Stomach smooth muscle (tissue), 2 donors: ENCODE data around the gene FOXJ3.

ENCODE experiments used
- H3K27ac ChIP-seq: one replicate; pipeline ENCODE4 v1.7.0; 2013; ENCODE audit warnings: mild to moderate bottlenecking, low read length, inconsistent platforms
- H3K27me3 ChIP-seq, 2 donors: one replicate each; pipeline ENCODE4 v1.7.0; 2013; ENCODE audit warnings: low read length in 2 of 2; ENCODE audit not compliant: insufficient read depth in 2 of 2, control insufficient read depth in 1 of 2
- H3K36me3 ChIP-seq, 2 donors: one replicate each; pipeline ENCODE4 v1.7.0; 2013; ENCODE audit warnings: low read length in 2 of 2; ENCODE audit not compliant: control insufficient read depth in 2 of 2, insufficient read depth in 2 of 2
- H3K4me1 ChIP-seq: one replicate; pipeline ENCODE4 v1.7.0; 2013; ENCODE audit warnings: low read length; ENCODE audit not compliant: control insufficient read depth, insufficient read depth
- H3K4me3 ChIP-seq, 2 donors: one replicate each; pipeline ENCODE4 v1.7.0; 2013; ENCODE audit warnings: low read length in 2 of 2
- H3K9ac ChIP-seq, 2 donors: one replicate each; pipeline ENCODE4 v1.7.0; 2013; ENCODE audit warnings: low read length in 2 of 2, mild to moderate bottlenecking in 1 of 2
- H3K9me3 ChIP-seq, 2 donors: one replicate each; pipeline ENCODE4 v1.7.0; 2013; ENCODE audit warnings: low read length in 2 of 2; ENCODE audit not compliant: control insufficient read depth in 2 of 2
- donor health status: healthy.
- donor health status: Pancreatic carcinoma.

Gene FOXJ3

DNA sequence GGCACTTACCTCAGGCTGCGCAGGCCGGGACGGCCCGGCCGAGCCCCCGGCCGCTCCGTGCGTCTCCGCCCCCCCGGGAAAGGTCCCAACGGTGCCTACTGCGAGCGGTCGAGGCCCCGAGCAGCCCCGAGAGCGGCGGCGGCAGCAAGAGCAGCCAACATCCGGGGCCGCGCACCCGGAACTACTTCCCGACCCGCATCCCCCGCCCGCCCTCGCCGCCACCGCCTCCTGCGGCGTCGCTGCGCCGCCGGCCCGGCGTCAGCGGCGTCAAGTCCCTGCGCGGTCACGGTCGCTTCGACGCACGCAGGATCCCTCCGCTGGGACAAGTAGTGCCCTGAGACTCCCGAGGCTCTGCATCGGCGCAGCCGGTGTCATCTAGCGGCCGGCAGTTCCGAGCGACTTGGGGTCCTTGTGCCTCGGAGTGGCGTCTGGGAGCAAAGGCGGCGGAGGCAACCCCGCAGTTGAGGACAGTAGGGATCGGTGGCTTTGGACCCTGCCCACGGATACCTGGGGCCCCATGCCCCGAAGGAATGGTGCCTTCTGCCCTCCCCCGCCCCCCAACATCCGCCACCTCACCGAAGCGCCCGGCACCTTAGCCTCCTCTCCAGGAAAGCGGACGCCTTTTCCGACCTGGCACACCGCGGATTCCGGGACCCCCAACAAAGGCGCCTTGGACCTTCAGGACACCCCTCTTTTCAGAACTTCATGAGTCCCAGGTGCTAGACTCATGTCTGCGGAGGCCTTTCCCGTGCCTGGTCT, at the start of gene FOXJ3:
FOXJ3 (minus strand) TSS at position 186 of the 759 bp plus-strand sequence. CDS start 24,142 bp downstream, outside the sequence.
- peaks cover 8% of the 10 kb centered on the region for H3K4me1 ChIP-seq
- no peaks in the 10 kb centered on the region for H3K27me3 ChIP-seq
- peak within 1 kb of the TSS; percentile 75 for H3K27ac ChIP-seq
- peak within 1 kb of the TSS; percentile 89 to 92 for H3K4me3 ChIP-seq
- H3K9ac ChIP-seq = peak within 1 kb of the TSS; percentile 87 to 89
- H3K9me3 ChIP-seq = no peaks in the 10 kb centered on the region
- no peaks in the 10 kb centered on the region for H3K36me3 ChIP-seq

DNA sequence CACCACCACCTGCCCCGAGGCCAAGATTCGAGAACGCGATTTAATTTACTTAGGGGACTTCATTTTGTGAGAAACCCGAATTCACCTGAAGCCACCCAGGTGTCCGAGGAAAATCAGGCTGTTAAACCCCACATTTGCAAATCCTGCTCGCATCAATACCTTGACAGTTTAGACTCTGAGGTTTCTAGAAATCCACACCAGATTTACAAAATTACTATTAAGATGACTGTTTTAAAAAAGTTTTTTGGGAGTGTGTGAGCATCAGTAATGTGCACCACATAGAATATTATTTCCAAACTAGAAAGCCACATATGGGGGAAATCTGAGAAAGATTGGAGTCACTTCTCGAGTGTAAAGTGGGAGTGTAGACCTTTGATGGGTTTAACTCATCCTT, 46.2 kb upstream of the FOXJ3 start:
- Histone ChIP-seq H3K4me1 (peaks cover 13% of the 10 kb centered on the region), H3K9me3 (no peaks in the 10 kb centered on the region), H3K36me3 (no peaks in the 10 kb centered on the region), H3K27ac (no peak overlapping the region), H3K9ac (peak overlapping the region; percentile 51 to 52), H3K4me3 (peak overlapping the region; percentile 70 to 78), H3K27me3 (no peaks in the 10 kb centered on the region)

DNA sequence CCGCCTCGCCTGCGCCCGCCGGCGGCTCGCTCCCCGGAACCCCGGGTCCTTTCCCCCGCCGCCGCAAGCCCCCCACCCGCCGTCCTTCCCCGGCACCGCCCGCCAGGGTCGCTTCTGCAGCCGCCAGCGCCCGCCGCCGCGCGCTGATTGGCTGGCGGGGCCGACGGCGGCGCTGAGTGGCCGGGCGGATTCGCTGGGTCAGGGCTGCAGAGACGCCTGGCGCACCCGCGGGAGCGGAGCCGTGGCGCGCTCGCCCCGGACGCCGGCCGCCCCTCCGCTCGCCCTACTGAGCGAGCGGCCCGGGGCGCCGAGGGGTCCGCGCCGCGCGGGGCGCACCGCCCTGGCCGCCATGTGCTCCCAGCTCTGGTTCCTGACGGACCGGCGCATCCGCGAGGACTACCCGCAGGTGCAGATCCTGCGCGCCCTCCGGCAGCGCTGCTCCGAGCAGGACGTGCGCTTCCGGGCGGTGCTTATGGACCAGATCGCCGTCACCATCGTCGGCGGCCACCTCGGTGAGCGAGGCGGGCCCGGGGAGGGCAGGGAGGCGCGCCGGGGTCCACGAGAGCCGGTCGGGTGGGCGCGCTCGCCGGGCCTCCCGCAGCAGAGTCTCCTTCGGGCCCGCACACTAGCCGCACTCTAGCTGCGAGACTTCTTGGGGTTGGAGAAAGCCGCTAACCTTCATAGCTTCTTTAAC, 45.7 kb upstream of the FOXJ3 start, which contains the start of gene RIMKLA:
RIMKLA (plus strand) TSS at position 207 of the 694 bp plus-strand sequence; CDS start at position 350, 143 bp downstream.
- Histone ChIP-seq H3K4me3 (peak within 1 kb of the TSS; percentile 70 to 78), H3K4me1 (peaks cover 13% of the 10 kb centered on the region), H3K9me3 (no peaks in the 10 kb centered on the region), H3K27me3 (no peaks in the 10 kb centered on the region), H3K27ac (peak within 1 kb of the TSS; percentile 18), H3K9ac (peak within 1 kb of the TSS; percentile 53 to 58), H3K36me3 (no peaks in the 10 kb centered on the region)

DNA sequence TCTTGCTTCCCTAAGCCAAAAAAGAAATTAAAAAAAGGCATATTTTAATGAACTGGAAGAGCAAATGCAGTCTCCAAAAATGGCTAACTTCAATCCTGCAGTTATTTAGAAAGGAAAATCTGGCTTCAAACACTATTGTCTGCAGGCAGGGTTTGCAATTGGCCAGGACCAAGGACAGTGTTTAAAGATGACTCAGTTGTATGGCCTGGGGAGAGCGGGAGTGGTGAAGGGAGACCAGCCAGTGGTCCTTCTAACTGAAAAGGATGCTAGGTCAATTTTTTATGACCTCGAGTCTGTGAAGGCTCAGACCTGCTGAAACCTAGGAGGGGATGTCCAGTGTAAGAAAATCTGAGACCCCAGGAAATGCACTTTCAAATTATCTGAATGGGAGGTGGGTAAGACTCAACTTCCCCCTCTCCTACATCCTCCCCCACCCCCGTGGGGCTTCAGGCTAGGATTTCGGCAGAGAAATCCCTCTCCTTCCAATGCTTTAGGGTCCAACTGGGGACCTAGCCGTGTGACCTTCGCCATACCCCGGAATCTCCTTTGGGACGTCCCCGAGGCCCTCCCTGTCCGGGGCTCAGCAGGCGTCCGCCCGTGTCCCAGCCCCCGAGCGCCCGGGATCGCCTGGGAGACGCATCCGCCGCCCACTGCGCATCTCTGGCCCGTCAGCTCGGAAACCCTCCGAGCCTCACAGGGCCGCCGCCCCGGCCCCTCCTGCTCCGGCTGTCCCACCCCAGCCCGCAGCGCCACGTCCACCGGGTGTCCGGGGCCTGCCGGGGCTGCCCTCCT, 45.0 kb upstream of the FOXJ3 start:
- H3K9me3 ChIP-seq = no peaks in the 10 kb centered on the region
- peak overlapping the region; percentile 57 to 78 for H3K4me3 ChIP-seq
- peaks cover 13% of the 10 kb centered on the region for H3K4me1 ChIP-seq
- no peaks in the 10 kb centered on the region for H3K36me3 ChIP-seq
- peak overlapping the region; percentile 18 for H3K27ac ChIP-seq
- H3K9ac ChIP-seq = peak overlapping the region; percentile 53 to 58
- H3K27me3 ChIP-seq = no peaks in the 10 kb centered on the region

DNA sequence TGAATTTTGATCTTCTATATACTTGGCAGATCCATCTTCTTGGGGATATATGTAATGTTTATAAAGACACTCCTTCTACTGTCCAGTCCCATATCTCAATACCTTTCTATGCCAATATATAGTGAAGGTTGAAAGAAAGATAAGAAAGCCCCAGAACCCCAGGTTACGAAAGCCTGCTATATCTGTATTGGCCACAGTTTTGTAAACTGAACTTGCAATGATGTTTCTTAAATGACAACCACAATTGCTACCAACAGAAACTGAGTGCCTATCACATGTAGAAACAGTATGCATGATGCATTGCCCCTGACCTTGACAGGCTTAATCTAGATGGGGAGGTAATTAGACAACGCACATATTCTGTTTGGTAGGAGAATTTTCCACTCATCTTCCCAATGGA, 37.8 kb upstream of the FOXJ3 start:
- Histone ChIP-seq H3K4me3 (no peak overlapping the region), H3K27me3 (peaks cover 0 to 4% of the 10 kb centered on the region in 2 donors), H3K9ac (no peak overlapping the region), H3K4me1 (no peaks in the 10 kb centered on the region), H3K36me3 (no peaks in the 10 kb centered on the region), H3K9me3 (no peaks in the 10 kb centered on the region), H3K27ac (no peak overlapping the region)

DNA sequence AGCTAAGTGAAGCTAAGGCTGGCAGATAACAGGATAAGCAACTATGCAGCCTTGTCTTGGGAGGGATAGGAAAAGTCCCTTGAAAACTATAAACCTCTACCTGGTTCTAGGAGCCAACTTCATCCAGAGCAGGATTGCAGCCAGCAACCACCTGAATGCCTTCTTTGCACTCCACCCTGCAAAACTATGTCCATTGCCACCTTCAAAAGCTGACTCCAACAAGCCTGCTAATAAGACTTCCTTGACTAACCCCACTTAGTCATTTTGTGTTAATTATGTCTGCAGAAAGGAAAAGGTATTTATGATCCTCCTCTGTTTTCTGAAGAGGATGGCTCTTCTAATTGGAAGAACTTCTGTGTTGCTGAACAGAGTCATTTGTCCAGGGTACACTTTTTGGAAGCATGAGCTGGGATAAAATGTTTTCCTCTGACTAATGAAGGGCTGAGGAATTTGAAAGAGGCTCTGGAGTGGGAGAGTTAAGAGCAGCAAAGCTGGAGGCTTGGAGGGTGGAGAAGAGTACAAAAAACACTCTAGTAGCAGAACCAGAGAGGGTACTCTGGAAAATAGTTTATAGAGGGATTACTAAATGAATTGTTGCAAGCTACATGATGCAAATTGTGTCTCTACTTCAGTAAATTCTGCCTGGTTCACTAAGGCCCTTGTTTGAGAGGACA, 36.0 kb upstream of the FOXJ3 start:
- Histone ChIP-seq H3K4me1 (no peaks in the 10 kb centered on the region), H3K27me3 (peaks cover 0 to 4% of the 10 kb centered on the region in 2 donors), H3K4me3 (no peak overlapping the region), H3K9ac (no peak overlapping the region), H3K9me3 (no peaks in the 10 kb centered on the region), H3K36me3 (no peaks in the 10 kb centered on the region), H3K27ac (no peak overlapping the region)

DNA sequence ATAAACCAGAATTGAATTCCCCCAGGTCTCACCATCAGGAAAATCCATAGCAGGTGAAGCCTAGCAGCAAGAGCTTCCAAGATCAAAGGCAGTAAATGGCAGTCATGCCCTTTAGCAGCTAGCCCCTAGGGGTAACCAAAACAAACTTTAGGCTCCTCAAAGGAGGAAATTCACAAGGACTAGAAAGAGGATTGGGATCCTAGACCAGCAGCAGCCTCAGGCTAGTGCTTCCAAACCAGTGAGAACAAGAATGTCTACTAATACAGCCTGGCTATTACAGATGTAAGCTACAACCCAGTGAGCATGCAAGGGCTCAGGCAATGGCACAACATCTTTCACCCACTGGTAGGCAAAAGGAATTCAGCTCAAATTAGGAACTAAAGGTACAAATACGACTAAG, 34.4 kb upstream of the FOXJ3 start:
- Histone ChIP-seq H3K27me3 (peaks cover 0 to 4% of the 10 kb centered on the region in 2 donors), H3K27ac (no peak overlapping the region), H3K9me3 (no peaks in the 10 kb centered on the region), H3K9ac (no peak overlapping the region), H3K36me3 (no peaks in the 10 kb centered on the region), H3K4me3 (no peak overlapping the region), H3K4me1 (no peaks in the 10 kb centered on the region)

DNA sequence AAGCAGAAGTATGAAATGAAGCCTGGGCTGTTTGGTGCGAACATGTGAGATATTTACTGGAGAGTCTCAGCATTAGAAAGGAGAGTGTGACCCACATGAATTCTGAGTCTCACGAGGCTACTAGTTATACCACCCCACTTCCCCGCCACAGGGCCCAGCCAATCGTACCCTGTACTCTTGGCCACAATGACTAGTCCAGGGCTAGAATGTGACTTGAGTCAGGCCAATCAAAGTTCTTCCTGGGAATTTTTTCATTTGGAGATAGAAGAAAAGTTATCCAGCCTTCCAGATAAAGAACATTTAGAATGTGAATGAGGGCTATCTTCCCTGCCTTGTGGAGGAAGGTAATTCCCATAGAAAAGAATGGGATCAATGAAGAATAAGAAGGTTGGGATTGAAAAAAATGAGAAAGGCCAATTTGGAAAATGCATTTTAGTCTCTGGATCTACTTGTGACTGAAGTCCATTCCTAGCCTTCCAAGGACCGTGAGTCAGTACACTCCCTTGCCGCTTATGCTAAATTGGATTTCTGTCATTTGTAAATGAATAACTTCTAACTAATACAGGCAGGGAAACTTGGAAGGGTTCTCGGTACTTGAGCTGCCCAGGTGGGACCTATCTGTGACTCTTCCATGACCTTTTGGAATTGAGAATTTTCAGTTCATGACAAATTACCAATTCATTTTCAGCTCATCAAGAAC, 33.2 kb upstream of the FOXJ3 start:
- no peak overlapping the region for H3K4me3 ChIP-seq
- H3K27ac ChIP-seq = no peak overlapping the region

DNA sequence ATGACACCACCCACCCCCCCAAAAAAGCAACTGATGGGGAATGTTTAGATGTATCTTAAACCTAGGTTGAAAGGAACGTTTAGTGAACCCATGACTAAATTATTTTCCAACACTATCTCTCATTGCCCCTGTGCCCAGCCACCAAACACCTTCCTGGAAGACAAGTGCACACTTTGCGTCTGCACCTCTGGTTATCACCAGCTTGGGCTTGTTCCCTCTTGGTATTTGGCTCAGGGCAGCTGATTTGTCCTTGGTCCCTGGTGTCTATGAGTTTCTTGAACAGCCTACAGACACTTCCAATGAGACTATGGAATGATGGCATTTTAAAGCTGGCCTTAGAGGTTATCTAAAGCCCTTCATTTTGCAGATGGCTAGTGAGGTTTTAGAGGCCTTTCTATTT, 30.1 kb upstream of the FOXJ3 start:
- Histone ChIP-seq H3K9me3 (no peaks in the 10 kb centered on the region), H3K27ac (no peak overlapping the region), H3K27me3 (peaks cover 0 to 2% of the 10 kb centered on the region in 2 donors), H3K9ac (no peak overlapping the region), H3K4me3 (no peak overlapping the region), H3K4me1 (no peaks in the 10 kb centered on the region), H3K36me3 (no peaks in the 10 kb centered on the region)

More for the DNA sequence above, 33.2 kb upstream of the FOXJ3 start:
- Histone ChIP-seq H3K4me1 (no peaks in the 10 kb centered on the region), H3K36me3 (no peaks in the 10 kb centered on the region), H3K27me3 (peaks cover 0 to 4% of the 10 kb centered on the region in 2 donors), H3K9ac (no peak overlapping the region), H3K9me3 (no peaks in the 10 kb centered on the region)

DNA sequence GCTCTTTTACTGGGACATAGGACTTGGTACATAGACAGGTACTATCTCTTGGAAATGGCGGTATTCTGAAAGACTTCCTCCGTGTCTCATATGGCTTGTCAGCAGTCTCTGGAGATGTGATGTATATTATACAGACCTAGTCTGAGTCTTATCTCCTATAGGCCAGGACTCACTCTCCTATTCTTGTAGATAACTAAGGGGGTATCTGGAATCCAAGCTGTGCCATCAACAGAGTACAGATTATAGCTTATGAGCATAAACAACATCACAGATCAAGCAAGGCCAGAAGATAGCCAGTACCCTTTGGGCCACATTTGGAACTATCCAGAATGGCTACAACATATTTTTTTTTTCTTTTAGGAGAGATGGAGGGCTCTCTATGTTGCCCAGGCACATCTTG, 29.5 kb upstream of the FOXJ3 start:
- Histone ChIP-seq H3K4me3 (no peak overlapping the region), H3K27ac (no peak overlapping the region), H3K4me1 (no peaks in the 10 kb centered on the region), H3K9me3 (no peaks in the 10 kb centered on the region), H3K9ac (no peak overlapping the region), H3K27me3 (no peaks in the 10 kb centered on the region), H3K36me3 (no peaks in the 10 kb centered on the region)
